ENCODE data around the gene MFSD11. TPM values are rescaled to one million over a fixed set of nuclear protein-coding genes. Genes with fewer than 3 reads are reported as not detected.

MFSD11 gene
- total RNA-seq, 1 experiment from 2014 or later = 41.1 TPM

- DNase-seq (ENCODE audit: extremely low read depth, low read depth) = no peak
These were observed 88.6 kb downstream of the MFSD11 start for GRCh38 chr17:76826330-76827068.

DNA sequence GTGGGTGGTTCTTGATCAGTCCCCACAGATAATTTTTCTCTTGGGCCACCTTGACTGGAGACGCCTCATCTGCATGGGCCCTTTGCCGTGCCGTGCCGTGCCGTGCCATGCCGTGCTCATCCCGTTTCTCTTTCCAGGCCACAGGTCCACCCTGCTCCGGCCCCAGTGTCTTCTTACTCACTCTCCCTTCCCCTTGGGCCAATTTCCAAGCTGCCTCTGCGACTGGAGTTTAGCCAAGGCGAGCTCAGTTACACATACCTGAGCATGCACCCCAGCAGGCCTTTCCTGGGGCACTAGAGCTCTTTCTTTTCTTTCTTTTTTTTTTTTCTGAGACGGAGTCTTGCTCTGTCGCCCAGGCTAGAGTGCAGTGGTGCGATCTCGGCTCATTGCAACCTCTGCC, 89.8 kb downstream of the MFSD11 start:
- DNase-seq (ENCODE audit: extremely low read depth, low read depth) = no peak

Small RNA genes lying within 50 kb of the gene (small RNA-seq; reads per million reads assigned to genes)
- gene AC005837.3 = 0 reads per million in 2 experiments
- gene RF02271 = 0 reads per million in 2 experiments
- gene RNU6-97P = 0 reads per million in 2 experiments
- gene RNY4P36 = 0 to 0.35 reads per million in 2 experiments

Other genes with a start within 250 kb of the MFSD11 start
- 21.5 and 28.1 TPM in 2 replicates for gene RHBDF2, start 236.7 kb upstream of the MFSD11 start, total RNA-seq (2014; rRNA removed; shearing (Covaris generic))
- gene CYGB, start 200.4 kb upstream of the MFSD11 start, total RNA-seq (2014; rRNA removed; shearing (Covaris generic)) = 2.8 TPM in 2 replicates
- not detected in 2 replicates for gene PRCD, start 198.1 kb upstream of the MFSD11 start, total RNA-seq (2014; rRNA removed; shearing (Covaris generic))
- gene ST6GALNAC2, start 152.3 kb upstream of the MFSD11 start, total RNA-seq (2014; rRNA removed; shearing (Covaris generic)) = 1.4 and 3.1 TPM in 2 replicates
- not detected in 2 replicates for gene ST6GALNAC1, start 94.4 kb upstream of the MFSD11 start, total RNA-seq (2014; rRNA removed; shearing (Covaris generic))
- 30.8 and 35.1 TPM in 2 replicates for gene MXRA7, start 27.2 kb upstream of the MFSD11 start, total RNA-seq (2014; rRNA removed; shearing (Covaris generic))
- gene JMJD6, start 11.5 kb upstream of the MFSD11 start, total RNA-seq (2014; rRNA removed; shearing (Covaris generic)) = 20.9 and 24.7 TPM in 2 replicates
- gene METTL23, start 11.3 kb upstream of the MFSD11 start, total RNA-seq (2014; rRNA removed; shearing (Covaris generic)) = 47.6 and 51.2 TPM in 2 replicates
- gene SRSF2, start 788 bp upstream of the MFSD11 start, total RNA-seq (2014; rRNA removed; shearing (Covaris generic)) = 211 and 218 TPM in 2 replicates
- gene MGAT5B, start 130.3 kb downstream of the MFSD11 start, total RNA-seq (2014; rRNA removed; shearing (Covaris generic)) = 0.72 and 1.2 TPM in 2 replicates

All from NCI-H460 (cell line).